ENCODE measurements around the gene GAL3ST2.
"Not testable (repeated sequence)": the region's sequence is repeated elsewhere in the genome, so short reads cannot be mapped to it uniquely, and the experiment has no call there.

The GAL3ST2 gene

DNA sequence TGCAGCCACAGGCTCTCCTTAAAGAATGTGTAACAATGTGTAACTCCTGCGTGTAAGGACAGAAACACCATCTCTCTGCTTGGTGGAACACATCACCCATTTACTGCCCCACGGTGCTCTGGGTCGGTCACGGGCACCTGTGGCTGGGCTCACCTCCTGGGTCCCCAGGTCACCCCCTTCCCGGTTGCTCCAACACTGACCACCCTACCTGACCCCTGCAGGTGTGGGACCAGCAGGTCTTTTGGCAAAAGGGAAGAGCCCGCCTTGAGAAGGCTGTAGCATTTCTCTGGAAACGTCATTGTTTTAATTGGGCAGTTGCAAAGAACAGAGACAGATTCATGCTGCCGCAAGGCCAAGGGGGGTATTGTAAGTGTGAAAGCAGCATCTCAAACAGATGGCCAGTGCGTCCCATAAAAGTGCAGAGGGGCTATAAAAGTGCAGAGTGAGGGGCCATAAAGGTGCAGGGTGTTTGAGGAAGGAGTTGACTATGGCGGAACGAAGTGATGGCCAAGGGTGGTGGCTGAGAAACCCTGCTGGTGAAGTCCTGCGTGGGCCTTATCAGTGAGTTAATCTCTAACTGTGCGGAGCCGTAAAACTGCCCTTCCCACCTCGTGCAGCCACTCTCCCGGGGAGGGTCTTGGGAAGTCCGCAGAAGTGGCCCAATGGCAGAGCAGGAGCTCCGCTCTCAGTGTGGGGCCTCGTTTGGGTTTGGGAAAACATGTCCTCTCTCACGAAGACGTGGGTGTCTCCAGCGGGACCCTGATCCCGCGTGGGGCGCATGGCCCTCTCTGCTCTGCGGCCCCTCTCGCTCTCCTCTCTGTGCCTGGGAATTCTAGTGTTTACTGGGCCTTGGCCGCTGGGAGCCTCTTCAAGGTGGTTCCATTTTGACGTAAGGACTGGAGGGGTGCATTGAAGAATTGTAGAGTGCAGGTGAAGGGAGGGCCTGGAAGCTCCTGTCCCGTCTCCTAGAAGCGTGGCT, 18.7 kb downstream of the GAL3ST2 start:
- DNase-seq (peak; percentile 1), ATAC-seq (no peak)

DNA sequence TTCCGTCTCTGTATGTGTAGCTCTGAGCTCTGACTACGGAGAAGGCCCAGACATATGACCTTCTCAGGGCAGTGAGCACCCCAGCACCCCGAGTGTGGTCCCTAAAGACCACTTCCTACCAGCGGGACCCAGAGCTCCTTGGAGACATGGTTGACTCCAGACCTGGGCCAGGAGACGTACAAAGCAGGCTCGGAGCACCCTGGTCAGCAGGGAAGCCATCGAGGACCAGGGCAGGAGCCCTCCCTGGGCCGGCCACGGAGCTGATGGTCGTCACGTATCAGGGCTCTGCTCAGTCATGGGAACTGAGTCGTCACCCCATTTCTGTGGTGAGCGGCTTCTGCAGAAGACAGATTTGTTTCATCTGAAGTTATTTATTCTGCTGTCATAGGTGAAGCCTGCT, 19.6 kb downstream of the GAL3ST2 start:
- ATAC-seq = no peak
- DNase-seq = no peak

DNA sequence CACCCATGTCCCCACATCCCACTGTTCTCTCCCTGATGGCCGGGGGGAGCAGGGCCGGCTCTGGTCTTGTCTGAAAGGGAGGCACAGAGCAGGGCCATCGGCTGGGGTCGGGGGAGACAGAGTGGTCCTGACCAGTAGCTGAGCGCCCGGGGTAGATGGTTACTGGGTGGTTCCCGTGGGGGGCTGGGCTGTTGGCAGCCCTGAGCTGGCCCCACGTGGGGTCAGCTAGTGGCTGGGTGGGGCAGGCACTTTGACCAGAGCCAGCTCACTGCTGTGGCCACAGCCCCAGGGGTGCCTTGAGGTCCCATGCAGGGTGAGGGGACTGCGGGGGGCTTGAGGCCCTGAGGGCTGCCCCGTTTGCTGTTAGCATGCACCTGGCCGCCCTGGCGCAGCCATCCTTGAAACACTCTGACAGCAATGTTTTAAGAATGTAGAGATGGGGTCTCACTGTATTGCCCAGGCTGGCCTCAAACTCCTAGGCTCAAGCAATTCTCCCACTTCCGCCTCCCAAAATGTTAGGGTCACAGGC, 20.1 kb downstream of the GAL3ST2 start:
- no peak for ATAC-seq
- peak; percentile 2 for DNase-seq

DNA sequence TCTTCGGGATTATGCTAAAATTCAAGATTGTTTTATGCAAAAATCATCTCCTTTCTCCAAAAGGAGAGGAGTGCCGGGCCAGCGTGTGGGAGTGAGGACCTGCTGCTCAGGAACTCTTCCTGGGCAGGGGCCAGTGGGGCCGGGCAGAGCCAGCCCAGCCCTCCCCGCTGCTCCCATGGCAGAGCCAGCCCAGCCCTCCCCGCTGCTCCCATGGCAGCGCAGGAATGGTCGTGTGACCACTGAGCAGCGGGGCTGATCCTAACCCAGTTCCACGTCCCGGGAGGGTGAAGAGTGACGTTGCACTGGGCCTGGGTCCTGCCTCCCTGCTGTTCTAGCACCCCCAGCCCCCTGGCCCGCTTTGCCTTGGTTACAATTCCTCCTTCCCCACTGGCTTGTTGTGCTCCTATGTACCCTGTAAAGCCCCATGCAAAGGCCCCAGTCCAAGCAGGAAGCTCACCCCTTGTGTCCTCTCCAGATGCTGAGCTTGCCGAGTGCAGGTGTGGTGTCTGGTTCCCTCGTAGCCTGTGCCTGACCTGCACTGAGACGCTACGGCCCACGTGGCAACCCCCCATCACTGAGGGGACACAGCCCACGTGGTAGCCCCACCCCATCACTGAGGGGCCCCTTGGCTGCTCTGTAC, 20.9 kb downstream of the GAL3ST2 start:
- peak; percentile 2 for DNase-seq
- no peak for ATAC-seq

GRCh38 chr2:241798081-241798630, 21.5 kb downstream of the GAL3ST2 start:
- DNase-seq (peak; percentile 2), ATAC-seq (no peak)

GRCh38 chr2:241798631-241799521, 22.3 kb downstream of the GAL3ST2 start:
- ATAC-seq (no peak), DNase-seq (peak; percentile 2)

- no peak for ATAC-seq
- peak; percentile 2 for DNase-seq
These were observed 23.0 kb downstream of the GAL3ST2 start for GRCh38 chr2:241799522-241800197.

GRCh38 chr2:241800198-241800903, 23.7 kb downstream of the GAL3ST2 start:
- not testable (repeated sequence) for ATAC-seq, DNase-seq

GRCh38 chr2:241801611-241802420, 25.2 kb downstream of the GAL3ST2 start:
- DNase-seq (no peak), ATAC-seq (no peak)

DNA sequence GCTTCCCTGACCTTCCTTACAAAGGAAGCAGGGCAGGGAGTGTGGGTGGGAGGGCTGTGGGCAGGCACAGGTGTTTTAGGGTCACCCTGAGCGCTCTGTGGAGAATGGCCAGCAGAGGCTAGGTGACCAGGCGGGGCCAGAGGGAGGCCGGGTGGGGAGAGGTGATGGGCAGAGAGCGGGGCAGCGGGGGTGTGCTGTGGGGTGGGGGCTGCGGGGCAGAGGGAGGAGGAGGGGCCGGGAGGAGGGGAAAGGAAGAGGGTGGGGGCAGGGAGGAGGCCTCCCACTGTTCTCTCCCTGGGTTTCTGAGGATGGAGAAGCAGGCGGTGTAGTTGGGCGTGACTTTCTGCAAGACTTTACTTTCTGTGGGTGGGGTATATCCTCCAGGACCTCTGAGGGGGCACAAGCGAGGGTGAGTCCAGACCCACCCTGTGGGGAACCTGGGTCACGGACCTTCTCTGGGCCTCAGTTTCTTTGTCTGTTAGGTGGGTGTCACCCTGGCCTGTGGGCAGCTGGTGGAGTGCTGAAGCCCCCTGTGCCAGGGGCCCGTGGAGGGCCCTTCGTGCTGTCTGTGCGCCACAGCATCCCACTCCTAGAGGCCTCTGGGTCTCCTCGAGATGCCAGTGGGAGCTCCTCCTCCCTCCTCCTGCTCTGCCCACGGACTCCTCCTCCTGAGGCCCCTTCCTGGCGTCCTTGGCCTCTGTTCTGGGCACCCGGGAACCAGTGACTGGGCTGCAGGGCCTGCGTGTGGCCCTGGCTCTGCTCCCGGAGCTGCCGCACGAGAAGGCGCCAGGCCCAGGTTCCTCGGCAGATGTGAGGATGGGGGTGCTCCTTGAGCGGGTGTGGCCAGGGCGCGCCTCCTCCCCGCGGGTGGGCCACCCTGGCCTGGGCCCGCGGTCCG, 26.0 kb downstream of the GAL3ST2 start:
- no peak for ATAC-seq
- DNase-seq = no peak

DNA sequence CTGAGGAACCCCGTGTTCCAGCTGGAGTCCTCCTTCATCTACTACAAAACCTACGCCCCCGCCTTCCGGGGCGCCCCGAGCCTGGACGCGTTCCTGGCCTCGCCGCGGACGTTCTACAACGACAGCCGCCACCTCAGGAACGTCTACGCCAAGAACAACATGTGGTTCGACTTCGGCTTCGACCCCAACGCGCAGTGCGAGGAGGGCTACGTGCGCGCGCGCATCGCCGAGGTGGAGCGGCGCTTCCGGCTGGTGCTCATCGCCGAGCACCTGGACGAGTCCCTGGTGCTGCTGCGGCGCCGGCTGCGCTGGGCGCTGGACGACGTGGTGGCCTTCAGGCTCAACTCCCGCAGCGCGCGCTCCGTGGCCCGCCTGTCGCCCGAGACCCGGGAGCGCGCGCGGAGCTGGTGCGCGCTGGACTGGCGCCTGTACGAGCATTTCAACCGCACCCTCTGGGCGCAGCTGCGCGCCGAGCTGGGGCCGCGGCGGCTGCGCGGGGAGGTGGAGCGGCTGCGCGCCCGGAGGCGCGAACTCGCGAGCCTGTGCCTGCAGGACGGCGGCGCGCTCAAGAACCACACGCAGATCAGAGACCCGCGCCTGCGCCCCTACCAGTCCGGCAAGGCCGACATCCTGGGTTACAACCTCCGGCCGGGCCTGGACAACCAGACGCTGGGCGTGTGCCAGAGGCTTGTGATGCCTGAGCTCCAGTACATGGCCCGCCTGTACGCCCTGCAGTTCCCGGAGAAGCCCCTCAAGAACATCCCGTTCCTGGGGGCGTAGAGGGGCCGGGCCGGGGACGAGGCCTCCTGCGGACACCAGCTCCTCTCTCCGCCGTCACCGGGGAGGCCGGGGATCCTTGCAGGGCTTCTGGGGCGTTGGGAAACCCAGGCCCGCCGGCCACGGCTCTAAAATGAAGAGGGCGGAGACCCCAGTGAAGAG, 27.0 kb downstream of the GAL3ST2 start:
- peak; percentile 72 for ATAC-seq
- DNase-seq = peak; percentile 71

DNA sequence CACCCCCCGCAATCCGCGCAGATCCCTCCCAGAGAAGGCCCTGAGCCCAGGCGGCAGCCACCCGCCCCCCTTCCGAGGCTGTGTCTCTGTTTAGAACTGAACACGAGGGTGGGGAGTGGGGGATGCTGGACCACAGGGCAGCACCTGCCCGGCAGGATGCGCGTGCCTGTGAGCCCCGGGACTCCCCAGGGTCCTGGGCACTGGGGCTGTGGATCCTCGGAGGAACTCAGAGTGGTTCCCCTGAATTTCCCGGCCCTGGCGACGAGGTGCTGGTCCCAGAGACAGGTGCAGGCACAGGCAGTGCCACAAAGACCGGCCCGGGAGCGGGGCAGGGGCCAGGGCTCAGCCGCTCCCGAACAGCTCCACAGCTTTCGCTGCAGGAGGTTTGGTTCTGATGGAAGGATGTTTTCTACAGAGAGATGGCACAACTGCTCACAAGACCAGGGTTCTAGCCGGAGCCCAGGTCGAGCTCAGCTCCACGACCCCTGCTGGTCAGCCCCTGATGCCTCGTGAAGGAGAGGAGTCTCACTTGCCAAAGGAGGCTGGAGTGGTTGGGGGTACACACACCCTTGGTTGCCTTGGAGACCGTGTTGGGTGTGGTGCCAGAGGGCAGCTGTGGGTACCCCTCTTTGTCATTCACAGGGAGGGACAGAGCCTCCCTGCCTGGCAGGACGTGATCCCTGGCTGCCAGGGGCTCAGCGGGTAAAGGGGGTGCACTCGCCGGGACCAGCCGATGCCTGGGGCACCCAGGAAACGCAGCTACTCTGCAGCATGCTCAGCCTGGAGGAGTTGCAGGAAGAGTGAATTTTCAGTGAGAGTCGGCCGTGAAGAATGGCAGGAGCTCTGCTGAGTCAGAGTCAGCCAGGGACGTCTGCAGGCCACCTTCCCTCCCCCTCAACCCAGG, 28.0 kb downstream of the GAL3ST2 start:
- DNase-seq (peak; percentile 43), ATAC-seq (peak; percentile 21)

DNA sequence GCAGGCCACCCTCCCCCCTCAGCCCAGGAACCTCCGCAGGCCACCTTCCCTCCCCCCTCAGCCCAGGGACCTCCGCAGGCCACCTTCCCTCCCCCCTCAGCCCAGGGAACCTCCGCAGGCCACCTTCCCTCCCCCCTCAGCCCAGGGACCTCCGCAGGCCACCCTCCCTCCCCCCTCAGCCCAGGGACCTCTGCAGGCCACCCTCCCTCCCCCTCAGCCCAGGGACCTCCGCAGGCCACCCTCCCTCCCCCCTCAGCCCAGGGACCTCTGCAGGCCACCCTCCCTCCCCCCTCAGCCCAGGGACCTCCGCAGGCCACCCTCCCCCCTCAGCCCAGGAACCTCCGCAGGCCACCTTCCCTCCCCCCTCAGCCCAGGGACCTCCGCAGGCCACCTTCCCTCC, 29.6 kb downstream of the GAL3ST2 start:
- DNase-seq, ATAC-seq: not testable (repeated sequence)

GRCh38 chr2:241808051-241808720, 31.6 kb downstream of the GAL3ST2 start:
- DNase-seq (no peak), ATAC-seq (no peak)

GRCh38 chr2:241808721-241809382, 32.2 kb downstream of the GAL3ST2 start, which contains the start of gene NEU4:
NEU4 (plus strand) TSS chr2:241809193; CDS start chr2:241814485, 5,292 bp downstream.
- DNase-seq (peak; percentile 4), ATAC-seq (no peak)

Data from stimulated activated naive CD8-positive, alpha-beta T cell treated with anti-CD3 and anti-CD28 coated beads, Interleukin-15, Interleukin-2, amounts not matched to agents 100 U/mL and 50 U/mL, for 24 hours (primary cell).